Left cardiac atrium (tissue), 4 donors: ENCODE results near the gene OGFOD3. TPM values are rescaled to one million over a fixed set of nuclear protein-coding genes. Genes with fewer than 3 reads are reported as not detected.

ENCODE experiments used
- ATAC-seq, 2 donors: fragments of 200-7000 bp; cut with Tn5 transposase; one replicate each; pipeline ENCODE4 v1.9.1; 2020; ENCODE audit warnings: mild to moderate bottlenecking in 2 of 2, moderate library complexity in 2 of 2
- DNase-seq: peaks from one replicate; pipeline ENCODE4 v3.0.0-alpha.2; 2020
- intact Hi-C, 2 donors: fragments of 100-400 bp; cut with DNase I; formaldehyde crosslinking; loops; one replicate each; pipeline versions ENCODE4 v1.14.1 to v1.15.1; 2022 to 2023
- total RNA-seq, 2 donors: library from RNA; stranded (reverse); fragmentation: NEBNext Ultra II Directional; extraction: Animal tissue kit (Norgen Biotek cat#: 25700); gene quantifications; one replicate each; pipeline ENCODE4 v1.2.1, GENCODE V29; 2021
- donor health status: DM: no; HTN: yes; CAD: no.
- donor health status: DM: no; HTN: yes; CAD: no; lungs with severe emphysema.
- donor health status: DM: yes; HTN: yes; CAD: no.
- donor health status: Dilated cardiomyopathy.

OGFOD3 gene
- total RNA-seq, 2 donors from 2014 or later = 27.2 to 32.0 TPM

DNA sequence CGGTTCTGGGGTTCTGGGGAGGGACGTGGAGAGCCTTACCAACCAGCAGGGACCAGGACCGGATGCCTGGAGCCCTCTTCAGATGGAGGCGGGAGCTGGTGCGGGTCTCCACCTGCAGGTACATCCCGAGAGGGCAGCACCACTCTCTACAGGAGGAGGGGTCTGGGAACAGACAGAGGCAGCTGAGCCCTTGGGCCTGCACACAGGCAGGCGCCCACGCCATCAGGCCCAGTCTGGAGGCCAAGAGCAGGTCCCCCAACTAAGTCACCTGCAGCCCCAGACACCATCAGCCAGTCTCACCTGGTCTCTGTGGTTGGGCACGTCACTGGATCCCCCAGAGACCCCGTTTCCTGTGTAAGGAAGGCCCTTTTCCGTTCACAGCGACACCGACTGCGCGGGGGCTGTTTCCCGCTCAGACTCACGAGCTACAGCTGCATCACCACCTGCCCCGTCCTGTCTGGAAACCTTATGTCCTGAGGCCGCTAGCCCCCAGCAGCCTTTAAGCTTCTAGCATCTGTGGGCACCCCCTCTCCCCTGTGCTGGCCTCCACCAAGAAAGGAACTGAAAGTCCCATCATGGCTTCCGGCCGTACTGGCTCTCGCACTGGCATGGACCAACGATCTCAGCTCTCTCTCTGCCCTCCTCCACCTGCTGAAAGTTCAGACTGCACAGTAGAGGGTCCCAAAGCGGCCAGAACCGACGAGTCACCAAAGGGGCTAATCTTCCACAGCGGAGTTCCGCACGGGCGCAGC, 30.9 kb upstream of the OGFOD3 start:
- DNase-seq = peak; percentile 46
- peak in 1 of 2 donors; percentile 2 for ATAC-seq
- intact Hi-C loops = no loop called here

GRCh38 chr17:82447876-82448275, 29.5 kb upstream of the OGFOD3 start:
- intact Hi-C loops = no loop called here
- DNase-seq (no peak), ATAC-seq (no peak)

GRCh38 chr17:82446649-82447048, 28.3 kb upstream of the OGFOD3 start:
- DNase-seq (no peak), ATAC-seq (no peak)
- intact Hi-C loops = no loop called here

GRCh38 chr17:82446124-82446523, 27.7 kb upstream of the OGFOD3 start:
- ATAC-seq = no peak
- no peak for DNase-seq
- intact Hi-C loops = no loop called here

DNA sequence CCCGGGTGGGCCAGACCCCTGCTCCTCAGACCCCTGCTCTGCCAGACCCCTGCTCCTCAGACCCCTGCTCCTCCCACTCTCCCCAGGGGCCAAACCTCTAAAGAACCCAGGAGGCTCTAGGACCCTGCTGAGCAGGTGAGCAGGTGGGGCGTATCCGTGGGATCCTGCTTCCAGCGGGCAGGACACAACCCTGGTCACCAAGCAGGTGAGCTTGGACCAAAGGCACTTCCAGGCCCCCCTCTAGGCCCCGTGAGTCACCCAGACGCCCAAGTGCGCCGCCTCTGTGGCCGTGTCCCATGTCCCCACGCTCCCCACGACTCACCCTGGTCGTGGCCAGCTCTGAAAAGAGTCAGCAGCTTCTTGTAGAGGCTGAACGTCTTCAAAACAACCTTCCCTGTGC, 27.2 kb upstream of the OGFOD3 start:
- DNase-seq = no peak
- intact Hi-C loops = no loop called here

GRCh38 chr17:82444941-82445521, 26.6 kb upstream of the OGFOD3 start:
- intact Hi-C loops = no loop called here
- ATAC-seq = peak; percentile 4 to 16
- no peak for DNase-seq

More for the DNA sequence above, 27.2 kb upstream of the OGFOD3 start:
- ATAC-seq = no peak

- no peak for ATAC-seq
- intact Hi-C loops = no loop called here
- no peak for DNase-seq
These were observed 26.0 kb upstream of the OGFOD3 start for GRCh38 chr17:82444284-82444893.

DNA sequence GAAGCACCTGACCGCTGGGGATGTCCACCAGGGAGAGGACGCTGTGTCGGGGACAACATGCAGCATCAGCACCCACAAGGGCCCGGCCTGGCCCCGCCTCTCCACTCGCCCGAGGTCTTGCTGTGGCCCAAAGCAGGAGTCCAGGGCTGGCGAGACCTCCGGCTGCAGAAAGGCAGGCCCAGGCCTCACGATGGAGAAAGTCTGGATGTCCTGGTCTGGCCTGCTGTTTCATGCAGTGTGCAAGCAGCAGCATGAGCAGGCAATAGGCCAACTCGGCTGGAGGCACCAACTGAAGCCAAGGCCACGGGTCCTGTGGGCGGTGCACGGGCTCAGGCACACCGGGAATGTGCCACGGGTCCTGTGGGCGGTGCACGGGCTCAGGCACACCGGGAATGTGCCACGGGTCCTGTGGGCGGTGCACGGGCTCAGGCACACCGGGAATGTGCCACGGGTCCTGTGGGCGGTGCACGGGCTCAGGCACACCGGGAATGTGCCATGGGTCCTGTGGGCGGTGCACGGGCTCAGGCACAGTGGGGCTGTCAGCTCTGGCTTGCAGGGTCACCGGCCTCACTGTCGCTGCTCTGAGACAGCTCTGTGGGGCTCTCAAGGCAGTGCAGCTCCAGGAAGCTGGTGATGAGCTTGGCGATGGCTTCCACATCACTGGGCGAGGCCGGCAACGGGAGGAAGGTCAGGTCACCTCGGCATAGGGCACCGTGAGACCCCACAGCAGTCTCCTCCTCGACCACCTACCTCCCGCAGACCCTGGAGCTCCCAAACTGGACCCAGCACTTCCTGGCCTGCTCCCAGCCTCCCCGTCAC, 25.3 kb upstream of the OGFOD3 start:
- intact Hi-C loops = no loop called here
- DNase-seq (no peak), ATAC-seq (peak in 1 of 2 donors; percentile 58)

- DNase-seq (no peak), ATAC-seq (no peak)
- intact Hi-C loops = no loop called here
These were observed 24.5 kb upstream of the OGFOD3 start for GRCh38 chr17:82442643-82443464.

DNA sequence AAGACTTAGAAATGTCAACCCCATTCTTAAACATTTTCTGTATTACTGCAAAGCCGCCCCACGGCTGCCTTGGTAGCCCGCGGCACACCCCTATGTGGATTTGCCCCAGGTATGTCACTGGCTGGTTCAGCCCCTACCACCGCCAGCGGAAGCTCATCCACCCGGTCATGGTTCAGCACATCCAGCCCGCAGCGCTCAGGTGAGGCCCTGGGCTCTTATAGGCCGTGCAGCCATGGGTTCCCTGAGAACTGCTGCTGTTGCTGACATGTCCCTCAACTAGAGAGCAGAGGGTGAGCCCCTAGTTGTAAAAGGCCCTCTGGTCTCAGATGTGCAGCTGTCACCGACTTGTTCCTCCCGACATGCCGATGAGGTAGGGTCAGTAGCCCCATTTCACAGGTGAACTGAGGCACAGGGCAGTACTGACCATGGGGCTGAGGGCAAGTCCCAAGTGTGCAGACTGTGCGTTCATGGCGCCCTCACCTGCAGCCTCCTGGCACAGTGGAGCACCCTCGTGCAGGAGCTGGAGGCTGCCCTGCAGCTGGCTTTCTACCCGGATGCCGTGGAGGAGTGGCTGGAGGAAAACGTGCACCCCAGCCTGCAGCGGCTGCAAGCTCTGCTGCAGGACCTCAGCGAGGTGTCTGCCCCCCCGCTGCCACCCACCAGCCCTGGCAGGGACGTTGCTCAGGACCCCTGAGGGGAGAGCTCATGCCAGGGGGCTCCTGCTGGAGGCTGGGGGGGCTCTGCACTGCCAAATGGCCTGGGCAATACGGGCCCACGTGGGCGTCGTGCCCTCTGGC, 23.5 kb upstream of the OGFOD3 start:
- intact Hi-C loops = no loop called here
- DNase-seq = no peak
- ATAC-seq = no peak

DNA sequence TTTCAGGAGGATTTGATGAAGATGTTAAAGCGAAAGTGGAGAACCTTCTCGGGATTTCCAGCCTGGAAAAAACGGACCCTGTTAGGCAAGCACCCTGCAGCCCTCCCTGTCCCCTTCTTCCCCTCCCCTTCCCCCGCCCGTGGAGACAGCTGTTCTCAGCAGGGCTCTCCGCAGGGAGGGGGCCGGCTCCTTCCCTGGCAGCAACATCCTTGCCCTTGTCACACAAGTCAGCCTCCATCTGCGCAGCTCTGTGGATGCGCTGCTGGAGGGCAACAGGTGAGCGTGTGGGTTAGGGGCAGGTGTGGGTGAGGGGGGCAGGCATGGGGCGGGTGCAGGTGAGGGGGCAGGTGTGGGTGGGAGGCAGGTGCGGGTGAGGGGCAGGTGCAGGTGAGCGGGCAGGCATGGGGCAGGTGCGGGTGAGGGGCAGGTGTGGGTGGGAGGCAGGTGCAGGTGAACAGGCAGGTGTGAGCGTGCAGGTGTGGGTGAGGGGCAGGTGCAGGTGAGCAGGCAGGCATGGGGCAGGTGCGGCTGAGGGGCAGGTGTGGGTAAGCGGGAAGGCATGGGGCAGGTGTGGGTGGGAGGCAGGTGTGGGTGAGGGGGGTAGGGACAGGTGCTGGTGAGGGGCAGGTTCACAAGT, 22.7 kb upstream of the OGFOD3 start:
- DNase-seq (no peak), ATAC-seq (peak in 1 of 2 donors; percentile 12)
- intact Hi-C loops = no loop called here

GRCh38 chr17:82440469-82440981, 22.1 kb upstream of the OGFOD3 start:
- ATAC-seq = peak in 1 of 2 donors; percentile 5
- DNase-seq = no peak
- intact Hi-C loops = no loop called here

DNA sequence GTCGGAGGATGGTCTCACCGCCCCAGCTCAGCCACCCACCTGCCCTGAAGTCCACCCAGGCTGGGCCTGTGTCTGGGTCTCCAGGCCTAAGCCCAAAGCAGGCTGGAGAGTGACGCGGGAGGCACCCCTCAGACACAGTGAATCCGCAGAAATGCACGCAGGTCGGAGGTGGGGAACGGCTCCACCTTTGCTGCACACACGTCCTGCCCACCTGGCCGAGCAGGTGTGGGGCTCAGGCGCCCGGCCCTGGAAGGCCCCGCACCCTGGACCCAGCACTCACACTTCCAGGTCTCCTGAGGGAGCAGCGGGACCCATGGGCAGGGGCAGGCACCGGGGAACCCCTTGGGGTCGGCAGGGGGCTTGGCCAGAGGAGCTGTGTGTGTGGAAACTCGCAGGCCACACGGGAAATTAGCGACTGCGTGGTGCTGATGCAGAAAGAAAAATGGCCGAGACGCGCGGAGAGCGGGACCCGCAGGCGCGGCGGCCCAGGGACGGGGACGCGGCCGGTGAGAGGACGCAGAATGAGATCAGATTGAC, 21.5 kb upstream of the OGFOD3 start:
- no peak for ATAC-seq
- DNase-seq = no peak

DNA sequence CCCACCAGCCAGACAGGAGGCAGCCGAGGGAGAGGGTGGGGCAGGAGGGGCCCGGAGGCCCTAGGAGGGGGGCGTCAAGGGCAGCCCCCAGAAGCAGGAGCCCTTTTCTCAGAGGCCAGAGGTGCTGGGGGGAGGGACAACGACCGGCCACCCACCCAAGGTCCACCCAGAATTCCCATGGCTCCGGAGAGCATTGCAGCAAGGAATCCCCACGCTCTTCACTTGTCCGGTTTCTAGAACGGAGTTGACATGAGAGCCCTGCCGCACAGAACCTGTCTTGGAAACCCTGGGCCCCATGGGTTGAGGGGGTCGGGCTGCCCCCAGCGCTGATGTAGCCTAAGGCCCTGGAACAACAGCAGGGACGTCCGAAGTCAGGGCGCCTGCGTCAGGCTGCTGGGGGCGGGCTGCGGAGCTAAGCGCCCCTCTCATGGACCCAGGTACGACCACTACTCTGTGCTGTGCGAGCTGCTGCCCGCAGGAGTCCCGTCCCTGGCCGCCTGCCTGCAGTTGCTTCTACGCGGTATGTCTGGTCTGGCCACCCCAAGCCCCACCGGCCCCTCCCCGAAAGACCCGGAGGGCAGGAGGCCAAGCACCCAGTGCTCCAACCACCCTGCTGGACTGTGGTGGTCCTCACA, 20.9 kb upstream of the OGFOD3 start:
- DNase-seq (no peak), ATAC-seq (no peak)
- intact Hi-C loops = no loop called here

More for the DNA sequence above, 21.5 kb upstream of the OGFOD3 start:
- intact Hi-C loops = no loop called here

- intact Hi-C loops = no loop called here
- no peak for ATAC-seq
- DNase-seq = no peak
These were observed 20.2 kb upstream of the OGFOD3 start for GRCh38 chr17:82438401-82439193.

DNA sequence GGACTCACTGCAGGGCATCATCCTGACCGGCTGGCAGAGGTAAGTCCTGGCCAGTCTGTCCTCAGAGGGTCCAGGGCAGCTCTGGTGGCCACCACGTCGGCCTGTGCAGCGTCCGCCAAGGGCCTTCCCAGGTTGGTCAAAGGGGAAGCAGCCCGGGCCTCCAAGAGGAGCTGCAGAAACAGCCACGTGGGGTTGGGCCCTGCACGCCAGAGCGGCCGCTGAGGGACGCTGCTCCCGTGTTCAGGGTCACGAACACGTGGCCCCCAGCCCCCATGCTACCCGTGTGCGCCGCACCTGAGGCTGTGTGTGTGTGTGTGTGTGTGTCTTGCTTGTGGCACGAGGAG, 18.9 kb upstream of the OGFOD3 start:
- DNase-seq (no peak), ATAC-seq (no peak)
- intact Hi-C loops = no loop called here
